Heart left ventricle (tissue), 16 donors: Measurements from ENCODE around the gene SMPDL3B. TPM values are rescaled to one million over a fixed set of nuclear protein-coding genes. Genes with fewer than 3 reads are reported as not detected.

Experiments
- ATAC-seq, 4 donors: fragments of 200-7000 bp; cut with Tn5 transposase; one replicate each; pipeline ENCODE4 v1.9.1; 2020 to 2022; ENCODE audit warnings: moderate library complexity in 4 of 4, mild to moderate bottlenecking in 3 of 4, moderate number of reproducible peaks in 1 of 4
- DNase-seq, 5 donors: peaks; one replicate each; pipeline ENCODE4 v3.0.0-alpha.2; 2020
- H3K27ac ChIP-seq, 12 donors: fragments of 200-600 bp; sonication (generic) in 4 of 12; one replicate each; pipeline versions ENCODE4 v1.5.0 to v1.8.0; 2016 to 2022; ENCODE audit warnings: mild to moderate bottlenecking in 2 of 12
- H3K27me3 ChIP-seq, 9 donors: fragments of 200-600 bp; sonication (generic) in 2 of 9; one replicate each; pipeline versions ENCODE4 v1.5.1 to v1.8.0; 2016 to 2022; ENCODE audit warnings: mild to moderate bottlenecking in 3 of 9
- H3K36me3 ChIP-seq, 9 donors: fragments of 200-600 bp; sonication (generic) in 2 of 9; one replicate each; pipeline versions ENCODE4 v1.5.0 to v1.8.0; 2018 to 2022; ENCODE audit warnings: mild to moderate bottlenecking in 2 of 9
- H3K4me1 ChIP-seq, 12 donors: fragments of 200-600 bp; sonication (generic) in 4 of 12; one replicate each; pipeline versions ENCODE4 v1.5.0 to v1.8.0; 2016 to 2022; ENCODE audit warnings: mild to moderate bottlenecking in 3 of 12
- H3K4me3 ChIP-seq, 12 donors: fragments of 200-600 bp; sonication (generic) in 4 of 12; one replicate each; pipeline versions ENCODE4 v1.5.0 to v1.8.0; 2017 to 2022; ENCODE audit warnings: mild to moderate bottlenecking in 9 of 12, moderate library complexity in 4 of 12
- H3K9me3 ChIP-seq, 12 donors: fragments of 200-600 bp; sonication (generic) in 4 of 12; one replicate each; pipeline versions ENCODE4 v1.5.0 to v1.8.0; 2016 to 2022; ENCODE audit warnings: mild to moderate bottlenecking in 1 of 12
- CTCF ChIP-seq, 12 donors: fragments of 200-600 bp; sonication (generic) in 4 of 12; IDR thresholded peaks; one replicate each; pipeline versions ENCODE4 v1.5.0 to v1.8.0; 2018 to 2022; ENCODE audit warnings: antibody characterized with exemption in 12 of 12, mild to moderate bottlenecking in 5 of 12
- POLR2A ChIP-seq, 2 donors: fragments of 450-650 bp; IDR thresholded peaks; one replicate each; pipeline ENCODE4 v1.6.1; 2017; ENCODE audit warnings: antibody characterized with exemption in 2 of 2, mild to moderate bottlenecking in 2 of 2, moderate library complexity in 2 of 2
- WGBS, 4 donors: extraction: QIAGEN DNeasy Blood & Tissue Kit in 2 of 4; methylation state at CpG; one replicate each; pipeline versions ENCODE4 v1.1.5 to v1.1.7; 2013 to 2018; 5-methylcytosine and 5-hydroxymethylcytosine counted together
- intact Hi-C, 10 donors: fragments of 100-400 bp; cut with DNase I; formaldehyde crosslinking; loops; one replicate each; pipeline versions ENCODE4 v1.11.1 to v1.14.2; 2022
- polyA plus RNA-seq, 2 donors: library from polyadenylated mRNA; stranded (reverse); fragments of 200-250 nt; gene quantifications; one replicate each; pipeline ENCODE4 v1.2.3, GENCODE V29; 2013
- total RNA-seq, 9 donors: library from RNA; depleted of rRNA in 2 of 9; stranded (reverse); fragments of >200 nt in 2 of 9; fragmentation: NEBNext Ultra II Directional in 3 of 9; extraction: Animal tissue kit (Norgen Biotek cat#: 25700) in 3 of 9; gene quantifications; one replicate each; pipeline versions ENCODE4 v1.1.0 to v1.2.4, GENCODE V29; 2016 to 2023
- donor health status: ischemic (EF 13 %, LVEDD 7.1; RV severe dilation, severe dysfunction).
- donor health status: healthy with polysubstance abuse.
- donor health status: DM: no; HTN: yes; CAD: no.
- donor health status: DM: no; HTN: no; CAD: no.
- donor health status: ischemic (EF 25% LVEDD 6.9; RV normal size, moderate dysfunction).
- donor health status: ischemic (EF 25% LVEDD 5.7; RV mildly dilated, moderate dysfunction).
- donor health status: healthy.
- donor health status: DM: yes; HTN: yes; CAD: no.
- donor health status: ischemic (EF 35%, LVEDD 5.7; RV mildly dilated, moderate dysfunction).
- donor health status: nonischemic (EF 11% LVEDD 7.7; RV severe dilation, severe dysfunction).
- donor health status: DM: yes; HTN: yes; CAD: no.
- donor health status: PGD.
- donor health status: ischemic (EF 29% LVEDD 5.4; RV normal size, mild dysfunction).
- donor health status: nonischemic (EF 23%, LVEDD 6.1; RV moderate dilation, normal function).

The SMPDL3B gene
- total and polyA plus RNA-seq, 11 donors = 0.08 to 2.2 TPM; not detected in 9

GRCh38 chr1:27938488-27938887 is 3.7 kb downstream of the SMPDL3B start:
- Histone ChIP-seq H3K4me1 (peaks cover 0 to 25% (median 4%) of the 10 kb centered on the region in 12 donors), H3K27ac (no peak overlapping the region), H3K4me3 (no peak overlapping the region), H3K27me3 (peaks cover 0 to 20% (median 8%) of the 10 kb centered on the region in 9 donors), H3K9me3 (no peaks in the 10 kb centered on the region), H3K36me3 (no peaks in the 10 kb centered on the region)
- TF ChIP-seq POLR2A (IDR thresholded peaks at IDR 0.05) = no peak
- no peak for TF ChIP-seq CTCF (IDR thresholded peaks at IDR 0.05)
- ATAC-seq (no peak), DNase-seq (no peak)
- 92 to 96% (median 93%) methylated on average over 4 of the region's 4 CpGs for WGBS, 4 donors
- intact Hi-C loops = loop anchor here in 1 of 10 donors (10.0 kb wide), 1 partner anchor 46 kb away; no protein-coding TSS in a partner anchor

GRCh38 chr1:27940297-27940696 is 5.5 kb downstream of the SMPDL3B start:
- intact Hi-C loops = loop anchor here in 3 of 10 donors (1.0 to 5.0 kb wide), 4 partner anchors 37 to 267 kb away; no protein-coding TSS in a partner anchor
- TF ChIP-seq POLR2A (IDR thresholded peaks at IDR 0.05) = no peak
- TF ChIP-seq CTCF (IDR thresholded peaks at IDR 0.05) = peak in 9 of 12 donors; percentile 18 to 43 (median 31)
- H3K27ac ChIP-seq = no peak overlapping the region
- ATAC-seq (peak in 3 of 4 donors; percentile 45 to 52 (median 51)), DNase-seq (peak in 3 of 5 donors; percentile 48 to 63 (median 48))
- H3K4me3 ChIP-seq = no peak overlapping the region
- no peaks in the 10 kb centered on the region for H3K9me3 ChIP-seq
- peaks cover 0 to 22% (median 0%) of the 10 kb centered on the region in 12 donors for H3K4me1 ChIP-seq
- H3K27me3 ChIP-seq = peaks cover 0 to 12% (median under 1%) of the 10 kb centered on the region in 9 donors
- 40 to 46% (median 44%) methylated on average over 6 of the region's 6 CpGs for WGBS, 4 donors
- H3K36me3 ChIP-seq = no peaks in the 10 kb centered on the region

GRCh38 chr1:27940870-27941560 is 6.2 kb downstream of the SMPDL3B start:
- Histone ChIP-seq H3K4me1 (peaks cover 0 to 19% (median 0%) of the 10 kb centered on the region in 12 donors), H3K36me3 (no peaks in the 10 kb centered on the region), H3K9me3 (no peaks in the 10 kb centered on the region), H3K27ac (no peak overlapping the region), H3K27me3 (peaks cover 0 to 5% (median 0%) of the 10 kb centered on the region in 9 donors), H3K4me3 (no peak overlapping the region)
- ATAC-seq (no peak), DNase-seq (no peak)
- intact Hi-C loops = loop anchor here in 3 of 10 donors (1.0 to 5.0 kb wide), 4 partner anchors 36 to 266 kb away; no protein-coding TSS in a partner anchor
- WGBS, 4 donors = 81 to 89% (median 89%) methylated on average over 9 of the region's 9 CpGs
- TF ChIP-seq POLR2A (IDR thresholded peaks at IDR 0.05) (no peak), CTCF (IDR thresholded peaks at IDR 0.05) (no peak)
